NCI-H146 (cell line): ENCODE data around the gene SLC8A1.
A peak's percentile ranks its signal among the peaks of the same experiment; 100 is the strongest.

Experiments
- DNase-seq: peaks from one replicate; lab custom pipeline; 2025; lab: John Stamatoyannopoulos, UW

The SLC8A1 gene

GRCh38 chr2:40048506-40048905, 403.4 kb downstream of the SLC8A1 start:
- DNase-seq, result peak; percentile 6

- DNase-seq, result no peak
These were observed 404.5 kb downstream of the SLC8A1 start for GRCh38 chr2:40047406-40047805.
